Left lung (tissue), 10 donors: ENCODE data around the gene FTO. TPM values are rescaled to one million over a fixed set of nuclear protein-coding genes. Genes with fewer than 3 reads are reported as not detected.

ENCODE experiments used
- ATAC-seq: fragments of 200-7000 bp; cut with Tn5 transposase; one replicate; pipeline ENCODE4 v1.9.1; 2020; ENCODE audit warnings: moderate library complexity
- DNase-seq, 4 donors: peaks; one replicate each; pipeline ENCODE4 v3.0.0-alpha.2; 2013 to 2020
- H3K27ac ChIP-seq, 2 donors: fragments of 200-600 bp; sonication (generic) in 1 of 2; one replicate each; pipeline versions ENCODE4 v1.5.0 to v1.8.0; 2020 to 2021
- H3K27me3 ChIP-seq, 2 donors: fragments of 200-600 bp; sonication (generic) in 1 of 2; one replicate each; pipeline versions ENCODE4 v1.5.0 to v1.8.0; 2020 to 2021
- H3K36me3 ChIP-seq, 2 donors: fragments of 200-600 bp; sonication (generic) in 1 of 2; one replicate each; pipeline versions ENCODE4 v1.5.0 to v1.8.0; 2020 to 2021
- H3K4me1 ChIP-seq, 2 donors: fragments of 200-600 bp; one replicate each; pipeline ENCODE4 v1.8.0; 2021
- H3K4me3 ChIP-seq, 2 donors: fragments of 200-600 bp; sonication (generic) in 1 of 2; one replicate each; pipeline versions ENCODE4 v1.5.0 to v1.8.0; 2020 to 2021; ENCODE audit warnings: mild to moderate bottlenecking in 1 of 2
- H3K9me3 ChIP-seq, 2 donors: fragments of 200-600 bp; sonication (generic) in 1 of 2; one replicate each; pipeline versions ENCODE4 v1.5.0 to v1.8.0; 2020 to 2021
- intact Hi-C, 2 donors: fragments of 100-400 bp; cut with DNase I; formaldehyde crosslinking; loops; one replicate each; pipeline versions ENCODE4 v1.11.2 to v1.14.2; 2022
- polyA plus RNA-seq, 6 donors: library from polyadenylated mRNA; unstranded; fragments of 120-200 nt; gene quantifications; one replicate each; pipeline ENCODE4 v1.2.1, GENCODE V29; 2013; ENCODE audit not compliant: insufficient read length in 6 of 6
- total RNA-seq, 2 donors: library from RNA; stranded (reverse); fragmentation: NEBNext Ultra II Directional; extraction: Animal tissue kit (Norgen Biotek cat#: 25700); gene quantifications; one replicate each; pipeline ENCODE4 v1.2.1, GENCODE V29; 2021
- TF ChIP-seq, protein P1 (sequence below), 2 donors: fragments of 200-600 bp; sonication (generic) in 1 of 2; IDR thresholded peaks; one replicate each; pipeline versions ENCODE4 v1.5.0 to v1.8.0; 2021; ENCODE audit warnings: antibody characterized with exemption in 2 of 2
- donor health status: DM: no; HTN: yes; CAD: no.
- donor health status: DM: no; HTN: no; CAD: no.

FTO gene
- total and polyA plus RNA-seq, 8 donors: 69.0 to 99.6 (median 90.7) TPM

DNA sequence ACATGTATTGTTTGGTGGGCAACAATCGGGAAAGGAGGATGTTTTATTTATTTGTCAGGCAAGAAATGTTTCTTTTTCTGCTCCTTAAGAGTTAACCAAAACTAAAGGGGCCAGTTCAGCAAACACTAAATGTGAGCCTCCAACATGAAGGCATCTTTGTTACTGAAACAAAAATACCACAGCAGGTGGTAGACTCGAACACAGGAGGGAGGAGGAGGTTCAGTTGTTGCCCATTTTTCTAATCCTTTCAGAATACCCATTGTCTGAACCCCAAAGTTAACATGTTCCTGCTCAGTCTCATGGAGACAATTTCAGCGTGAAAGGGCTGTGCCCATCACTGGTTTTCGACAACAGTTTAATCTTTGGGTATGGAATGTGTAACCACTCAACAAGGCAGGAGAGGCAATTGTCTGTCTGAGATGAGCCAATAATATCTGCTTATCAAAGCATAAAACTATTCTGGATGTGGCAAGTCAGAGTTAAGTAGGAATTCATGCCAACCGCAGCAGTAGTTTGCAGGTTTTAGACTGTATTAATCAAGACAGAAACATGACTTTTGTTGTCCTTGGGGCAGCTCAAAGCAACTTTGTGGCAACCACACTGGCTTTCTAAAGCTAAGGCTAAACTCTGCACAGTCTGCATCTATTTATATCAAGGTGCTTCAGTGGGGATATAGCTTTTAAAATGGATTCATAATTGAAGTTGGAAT lies 211.7 kb downstream of the FTO start:
- Histone ChIP-seq H3K27me3 (no peaks in the 10 kb centered on the region), H3K9me3 (no peaks in the 10 kb centered on the region), H3K36me3 (no peaks in the 10 kb centered on the region), H3K27ac (no peak overlapping the region), H3K4me3 (no peak overlapping the region), H3K4me1 (peaks cover 0 to 19% of the 10 kb centered on the region in 2 donors)
- TF ChIP-seq, protein P1, sequence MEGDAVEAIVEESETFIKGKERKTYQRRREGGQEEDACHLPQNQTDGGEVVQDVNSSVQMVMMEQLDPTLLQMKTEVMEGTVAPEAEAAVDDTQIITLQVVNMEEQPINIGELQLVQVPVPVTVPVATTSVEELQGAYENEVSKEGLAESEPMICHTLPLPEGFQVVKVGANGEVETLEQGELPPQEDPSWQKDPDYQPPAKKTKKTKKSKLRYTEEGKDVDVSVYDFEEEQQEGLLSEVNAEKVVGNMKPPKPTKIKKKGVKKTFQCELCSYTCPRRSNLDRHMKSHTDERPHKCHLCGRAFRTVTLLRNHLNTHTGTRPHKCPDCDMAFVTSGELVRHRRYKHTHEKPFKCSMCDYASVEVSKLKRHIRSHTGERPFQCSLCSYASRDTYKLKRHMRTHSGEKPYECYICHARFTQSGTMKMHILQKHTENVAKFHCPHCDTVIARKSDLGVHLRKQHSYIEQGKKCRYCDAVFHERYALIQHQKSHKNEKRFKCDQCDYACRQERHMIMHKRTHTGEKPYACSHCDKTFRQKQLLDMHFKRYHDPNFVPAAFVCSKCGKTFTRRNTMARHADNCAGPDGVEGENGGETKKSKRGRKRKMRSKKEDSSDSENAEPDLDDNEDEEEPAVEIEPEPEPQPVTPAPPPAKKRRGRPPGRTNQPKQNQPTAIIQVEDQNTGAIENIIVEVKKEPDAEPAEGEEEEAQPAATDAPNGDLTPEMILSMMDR (IDR thresholded peaks at IDR 0.05): no peak
- intact Hi-C loops: no loop called here
- ATAC-seq (no peak), DNase-seq (no peak)

DNA sequence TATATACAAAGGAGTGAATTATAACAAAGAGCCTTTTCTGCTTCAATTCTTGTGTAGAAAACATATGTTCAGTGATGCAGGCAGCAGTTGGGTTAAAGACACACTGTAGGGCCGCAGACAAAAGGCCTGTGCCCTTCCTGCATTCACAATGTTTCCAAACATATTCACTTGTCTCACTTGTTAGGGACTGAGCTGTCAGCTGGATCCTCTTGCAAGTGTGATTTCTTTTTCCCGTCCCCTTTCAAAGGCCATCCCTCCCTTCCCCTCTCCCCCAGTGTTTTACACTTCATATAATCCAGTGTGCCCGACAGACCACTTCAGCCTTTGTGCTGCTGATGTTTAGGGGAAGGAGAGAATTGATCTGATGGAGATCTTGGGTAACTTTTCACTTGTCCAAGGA lies 217.0 kb downstream of the FTO start:
- ATAC-seq: no peak
- intact Hi-C loops: no loop called here
- H3K27ac ChIP-seq: no peak overlapping the region
- no peaks in the 10 kb centered on the region for H3K9me3 ChIP-seq
- no peaks in the 10 kb centered on the region for H3K27me3 ChIP-seq
- no peaks in the 10 kb centered on the region for H3K36me3 ChIP-seq
- DNase-seq: no peak
- TF ChIP-seq, protein P1 (IDR thresholded peaks at IDR 0.05): no peak
- H3K4me1 ChIP-seq: peaks cover 4 to 5% of the 10 kb centered on the region in 2 donors
- H3K4me3 ChIP-seq: no peak overlapping the region

DNA sequence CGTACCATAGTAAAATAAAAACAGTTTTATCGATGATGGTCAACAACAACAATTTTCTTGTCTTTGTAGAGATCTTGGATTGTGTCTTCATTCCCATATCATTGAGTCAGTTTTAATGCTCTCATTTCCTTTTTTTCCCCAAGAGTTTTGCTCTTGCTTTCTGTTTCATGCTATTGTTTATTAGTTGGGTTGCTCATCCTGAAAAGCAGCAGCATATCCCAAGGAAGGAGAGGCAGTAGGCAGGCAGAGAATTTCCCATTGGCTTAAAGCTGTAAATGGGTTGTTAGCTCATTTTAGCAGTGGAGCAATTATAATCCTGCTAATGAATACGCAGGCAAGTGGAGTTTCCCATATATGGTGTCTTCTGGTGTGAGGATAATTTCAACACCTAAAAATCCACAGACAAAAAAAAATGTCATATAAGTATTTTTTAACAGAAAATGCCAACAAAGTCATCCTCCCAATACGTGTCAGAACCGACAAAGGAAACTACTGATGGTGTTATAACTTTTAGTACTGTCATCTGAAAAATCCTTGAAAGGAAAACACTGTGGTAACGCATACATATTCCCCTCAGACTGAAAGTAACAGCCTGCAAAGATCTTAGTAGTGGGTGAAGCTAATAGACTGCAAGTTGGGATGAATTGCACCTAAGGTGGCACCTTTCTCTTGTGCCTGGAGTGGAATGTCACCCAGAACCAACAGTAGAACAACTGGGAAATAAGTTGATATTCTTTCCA lies 218.3 kb downstream of the FTO start:
- ATAC-seq (no peak), DNase-seq (no peak)
- intact Hi-C loops: no loop called here

DNA sequence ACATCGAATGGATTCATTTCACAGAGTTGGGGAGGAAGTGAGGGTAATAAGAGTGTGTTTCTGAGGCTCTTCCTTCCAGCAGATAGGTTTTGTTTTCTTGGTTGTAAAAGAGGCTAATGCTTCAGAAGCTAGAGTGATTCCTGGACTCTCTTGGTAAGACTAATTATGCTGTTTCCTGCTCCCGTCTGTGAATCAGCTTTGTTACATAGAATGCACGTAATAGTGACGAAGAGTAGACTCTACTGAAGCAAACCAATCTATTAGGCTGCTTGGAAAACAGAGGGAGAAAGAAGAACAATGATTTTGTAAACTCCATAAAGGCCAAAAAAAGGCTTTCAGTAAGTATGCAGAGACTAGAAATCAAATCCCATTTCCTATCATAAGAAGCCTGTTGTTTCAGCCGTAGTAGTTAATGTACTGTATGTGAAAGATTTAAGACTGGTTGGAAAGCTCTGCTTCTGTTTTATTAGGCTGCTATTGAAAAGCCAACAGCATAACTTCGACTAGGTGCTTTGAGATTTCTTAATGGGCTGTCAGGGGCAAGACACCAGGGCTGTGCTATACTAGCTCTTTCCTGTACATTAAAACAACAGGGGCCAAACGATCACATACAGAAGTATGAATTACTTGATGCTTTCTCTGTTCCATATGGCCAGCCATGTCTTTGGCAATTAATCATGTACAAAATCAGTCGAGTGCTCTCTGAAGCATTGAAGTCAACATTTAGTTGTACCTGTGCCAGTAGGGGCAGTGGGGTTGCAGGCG lies 219.0 kb downstream of the FTO start:
- H3K27ac ChIP-seq: no peak overlapping the region
- TF ChIP-seq, protein P1 (IDR thresholded peaks at IDR 0.05): no peak
- H3K4me3 ChIP-seq: no peak overlapping the region
- H3K27me3 ChIP-seq: no peaks in the 10 kb centered on the region
- H3K36me3 ChIP-seq: no peaks in the 10 kb centered on the region
- intact Hi-C loops: no loop called here
- DNase-seq (peak in 2 of 4 donors; percentile 89 to 91), ATAC-seq (no peak)
- H3K4me1 ChIP-seq: peaks cover 4 to 5% of the 10 kb centered on the region in 2 donors
- no peaks in the 10 kb centered on the region for H3K9me3 ChIP-seq

More for the DNA sequence above, 218.3 kb downstream of the FTO start:
- Histone ChIP-seq H3K27me3 (no peaks in the 10 kb centered on the region), H3K36me3 (no peaks in the 10 kb centered on the region), H3K4me3 (no peak overlapping the region), H3K27ac (no peak overlapping the region), H3K9me3 (no peaks in the 10 kb centered on the region), H3K4me1 (peaks cover 4 to 5% of the 10 kb centered on the region in 2 donors)
- TF ChIP-seq, protein P1 (IDR thresholded peaks at IDR 0.05): no peak
